ENCODE data around the gene AVL9. TPM values are rescaled to one million over a fixed set of nuclear protein-coding genes. Genes with fewer than 3 reads are reported as not detected.
A peak's percentile ranks its signal among the peaks of the same experiment; 100 is the strongest.

AVL9 gene
- total RNA-seq, 2 experiments from 2014 or later = 56.9 to 59.9 TPM

DNA sequence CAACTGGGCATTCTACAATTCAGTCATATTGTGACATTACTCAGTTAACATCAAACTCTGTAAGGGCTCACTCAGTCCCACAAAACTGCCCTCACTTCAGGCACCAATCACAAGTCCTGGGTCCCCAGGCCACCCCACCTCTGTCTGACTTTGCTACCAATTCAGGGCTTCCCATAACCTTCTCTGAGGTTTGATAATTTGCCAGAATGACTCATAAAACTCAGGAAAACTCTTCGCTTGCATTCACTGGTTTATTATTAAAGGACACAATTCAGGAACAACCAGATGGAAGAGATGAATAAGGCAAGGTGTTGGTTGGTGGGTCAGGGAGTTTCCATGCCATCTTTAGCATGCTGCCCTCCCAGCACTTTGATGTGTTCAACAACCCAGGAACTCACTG, 41.3 kb downstream of the AVL9 start:
- Mint-ChIP-seq H3K27ac (peak overlapping the region; percentile 39), H3K36me3 (peaks cover 30% of the 10 kb centered on the region), H3K4me3 (no peak overlapping the region), H3K4me1 (peaks cover 34% of the 10 kb centered on the region), H3K27me3 (no peaks in the 10 kb centered on the region), H3K9me3 (no peaks in the 10 kb centered on the region)
- no peak for DNase-seq

- Mint-ChIP-seq H3K27ac (no peak overlapping the region), H3K36me3 (peaks cover 21% of the 10 kb centered on the region), H3K4me3 (no peak overlapping the region), H3K27me3 (no peaks in the 10 kb centered on the region), H3K9me3 (no peaks in the 10 kb centered on the region), H3K4me1 (peaks cover 31% of the 10 kb centered on the region)
- no peak for DNase-seq
Observed at GRCh38 chr7:32537760-32538159, 42.5 kb downstream of the AVL9 start.

GRCh38 chr7:32539366-32539765, 44.1 kb downstream of the AVL9 start:
- Mint-ChIP-seq H3K4me1 (peaks cover 32% of the 10 kb centered on the region), H3K4me3 (no peak overlapping the region), H3K27me3 (no peaks in the 10 kb centered on the region), H3K27ac (no peak overlapping the region), H3K9me3 (no peaks in the 10 kb centered on the region), H3K36me3 (peaks cover 22% of the 10 kb centered on the region)
- no peak for DNase-seq

DNA sequence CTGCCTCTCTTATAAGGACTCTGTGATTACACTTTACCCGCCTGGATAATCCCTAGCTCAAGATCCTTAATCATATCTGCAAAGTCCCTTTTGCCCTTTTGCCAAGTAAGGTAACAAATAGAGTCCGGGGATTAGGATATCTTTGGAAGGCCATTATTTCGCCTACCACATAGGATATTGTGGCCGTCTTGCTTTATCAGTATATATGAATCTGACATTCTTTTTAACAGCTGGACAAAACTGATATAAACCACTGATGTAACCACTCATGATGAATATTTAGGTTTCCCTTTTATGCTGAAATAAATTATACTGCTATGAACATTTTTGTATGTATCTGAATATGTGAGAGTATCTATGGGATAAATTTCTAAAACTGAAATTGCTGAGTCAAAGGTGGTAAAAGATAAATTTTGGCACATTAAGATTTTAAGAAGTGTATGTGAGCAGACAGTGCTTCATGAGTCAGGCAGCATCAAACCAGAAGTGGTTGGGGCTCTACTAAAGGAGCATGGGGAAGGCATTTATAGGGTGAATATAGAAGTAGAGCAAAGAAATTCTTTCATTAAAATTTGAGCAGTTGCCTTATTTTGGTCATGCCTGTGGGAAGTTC, 44.7 kb downstream of the AVL9 start:
- H3K27ac Mint-ChIP-seq = peak overlapping the region; percentile 30
- H3K4me1 Mint-ChIP-seq = peaks cover 32% of the 10 kb centered on the region
- peaks cover 18% of the 10 kb centered on the region for H3K36me3 Mint-ChIP-seq
- no peak overlapping the region for H3K4me3 Mint-ChIP-seq
- no peaks in the 10 kb centered on the region for H3K9me3 Mint-ChIP-seq
- no peak for DNase-seq
- no peaks in the 10 kb centered on the region for H3K27me3 Mint-ChIP-seq

DNA sequence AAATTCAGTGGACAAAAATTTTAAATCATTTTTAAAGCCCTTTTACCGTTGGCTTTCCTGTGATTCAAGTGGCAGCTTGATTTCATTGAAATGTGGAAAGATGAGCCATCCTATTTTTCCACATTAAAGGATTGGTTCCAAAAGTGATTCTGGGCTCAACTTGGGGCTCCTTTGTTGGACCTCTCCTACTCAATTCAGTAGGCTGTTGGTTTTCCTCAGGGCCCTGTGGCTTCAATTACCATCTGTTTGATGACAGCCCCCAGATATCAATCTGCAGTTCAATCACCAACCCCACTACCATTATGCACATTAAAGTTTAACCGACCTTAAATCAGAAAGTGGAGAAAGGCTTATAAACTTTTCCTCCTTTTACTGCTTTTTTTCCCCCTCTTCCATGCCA, 47.3 kb downstream of the AVL9 start:
- Mint-ChIP-seq H3K4me3 (no peak overlapping the region), H3K4me1 (peaks cover 15% of the 10 kb centered on the region), H3K27ac (no peak overlapping the region), H3K9me3 (no peaks in the 10 kb centered on the region), H3K36me3 (peaks cover 17% of the 10 kb centered on the region), H3K27me3 (no peaks in the 10 kb centered on the region)
- no peak for DNase-seq

- Mint-ChIP-seq H3K27ac (peak overlapping the region; percentile 12), H3K27me3 (no peaks in the 10 kb centered on the region), H3K4me3 (no peak overlapping the region), H3K36me3 (peaks cover 27% of the 10 kb centered on the region), H3K4me1 (peaks cover 6% of the 10 kb centered on the region), H3K9me3 (no peaks in the 10 kb centered on the region)
- no peak for DNase-seq
Observed at GRCh38 chr7:32559480-32559879, 64.2 kb downstream of the AVL9 start.

DNA sequence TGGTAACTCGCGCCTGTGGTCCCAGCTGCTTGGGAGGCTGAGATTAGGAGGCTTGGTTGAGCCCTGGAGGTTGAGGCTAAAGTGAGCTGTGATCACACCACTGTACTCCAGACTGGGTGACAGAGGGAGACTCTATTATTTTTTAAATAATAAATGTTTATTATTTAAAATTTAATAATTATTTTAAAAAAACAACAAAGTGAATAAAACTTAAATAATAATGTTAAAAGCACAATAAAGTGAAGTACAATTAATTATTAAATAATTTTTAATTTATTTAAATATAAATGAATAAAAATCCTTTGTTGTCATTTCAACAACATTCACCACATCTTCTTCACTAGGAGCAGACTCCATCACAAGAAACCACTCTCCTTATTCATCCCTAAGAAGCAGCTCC, 64.8 kb downstream of the AVL9 start:
- H3K27ac Mint-ChIP-seq = peak overlapping the region; percentile 42
- no peaks in the 10 kb centered on the region for H3K9me3 Mint-ChIP-seq
- no peaks in the 10 kb centered on the region for H3K27me3 Mint-ChIP-seq
- H3K36me3 Mint-ChIP-seq = peaks cover 24% of the 10 kb centered on the region
- no peak for DNase-seq
- peaks cover 6% of the 10 kb centered on the region for H3K4me1 Mint-ChIP-seq
- no peak overlapping the region for H3K4me3 Mint-ChIP-seq

- Mint-ChIP-seq H3K27me3 (no peaks in the 10 kb centered on the region), H3K27ac (peak overlapping the region; percentile 1), H3K9me3 (no peaks in the 10 kb centered on the region), H3K36me3 (peaks cover 24% of the 10 kb centered on the region), H3K4me3 (no peak overlapping the region), H3K4me1 (peaks cover 6% of the 10 kb centered on the region)
- DNase-seq = no peak
Observed at GRCh38 chr7:32561613-32562012, 66.3 kb downstream of the AVL9 start.

DNA sequence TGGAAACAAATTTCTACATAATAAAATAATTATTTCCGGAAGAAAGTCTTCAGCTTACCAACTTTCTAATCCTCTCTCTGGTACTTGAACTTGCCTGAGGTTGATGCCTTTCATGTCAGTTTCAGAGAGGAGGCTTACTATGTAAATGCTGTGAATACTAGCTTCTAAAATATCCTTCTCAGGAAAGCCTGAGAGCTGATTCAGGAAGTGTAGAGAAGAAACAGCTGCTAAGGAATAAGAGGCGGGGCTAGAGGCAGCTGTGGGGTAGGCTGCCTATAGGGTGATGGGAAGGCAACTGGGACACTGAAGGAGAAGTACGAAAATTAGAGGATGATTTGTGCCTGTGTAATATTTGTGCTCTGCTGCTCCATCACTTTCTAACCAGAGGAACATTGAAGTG, 69.3 kb downstream of the AVL9 start:
- no peaks in the 10 kb centered on the region for H3K9me3 Mint-ChIP-seq
- no peak overlapping the region for H3K4me3 Mint-ChIP-seq
- H3K4me1 Mint-ChIP-seq = peaks cover 4% of the 10 kb centered on the region
- peak overlapping the region; percentile 15 for H3K27ac Mint-ChIP-seq
- DNase-seq = no peak
- no peaks in the 10 kb centered on the region for H3K27me3 Mint-ChIP-seq
- peaks cover 14% of the 10 kb centered on the region for H3K36me3 Mint-ChIP-seq

DNA sequence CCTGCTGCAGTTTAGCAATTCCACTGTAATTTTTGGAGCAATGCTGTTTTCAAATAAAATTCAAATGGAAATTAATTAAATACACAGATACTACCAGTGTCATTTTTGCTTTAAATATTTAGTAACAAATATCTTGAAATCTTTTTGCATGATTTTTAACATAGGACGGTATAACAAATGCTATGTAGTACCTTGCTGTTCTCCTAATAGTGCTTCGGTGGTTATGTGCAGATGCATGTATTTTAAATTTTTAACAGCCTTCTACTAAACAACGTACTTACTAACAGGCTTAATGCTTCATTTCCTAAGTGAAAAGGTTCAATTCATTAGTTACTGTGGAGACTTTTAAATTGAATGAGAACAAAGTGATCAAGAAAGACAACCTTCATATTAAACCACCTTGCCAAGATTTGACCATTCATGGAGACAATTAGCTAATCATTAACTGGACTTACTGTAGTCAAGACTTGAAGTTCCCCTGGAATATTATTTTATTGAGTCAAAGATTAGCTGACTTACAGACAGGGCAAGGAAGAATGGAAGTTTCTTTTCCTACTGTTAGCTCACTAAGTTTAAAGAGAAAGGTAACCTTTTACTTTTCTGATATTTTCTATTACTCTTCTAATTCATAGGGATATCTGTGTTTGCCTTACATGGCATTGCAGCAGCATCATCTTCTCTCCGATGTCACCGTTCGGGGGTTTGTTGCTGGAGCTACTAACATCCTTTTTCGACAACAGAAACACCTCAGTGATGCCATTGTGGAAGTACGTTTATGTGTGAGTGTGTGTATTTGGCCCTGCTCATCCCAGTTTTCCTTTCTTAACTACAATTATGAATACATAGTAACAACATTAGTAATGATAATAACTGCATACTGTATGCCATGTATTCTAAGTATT, 74.3 kb downstream of the AVL9 start:
- no peak overlapping the region for H3K4me3 Mint-ChIP-seq
- H3K9me3 Mint-ChIP-seq = no peaks in the 10 kb centered on the region
- H3K27ac Mint-ChIP-seq = no peak overlapping the region
- DNase-seq = no peak
- H3K4me1 Mint-ChIP-seq = no peaks in the 10 kb centered on the region
- H3K27me3 Mint-ChIP-seq = no peaks in the 10 kb centered on the region
- peaks cover under 1% of the 10 kb centered on the region for H3K36me3 Mint-ChIP-seq

- Mint-ChIP-seq H3K36me3 (peaks cover 2% of the 10 kb centered on the region), H3K4me1 (no peaks in the 10 kb centered on the region), H3K4me3 (no peak overlapping the region), H3K9me3 (no peaks in the 10 kb centered on the region), H3K27me3 (no peaks in the 10 kb centered on the region), H3K27ac (no peak overlapping the region)
- no peak for DNase-seq
Observed at GRCh38 chr7:32573110-32573687, 77.9 kb downstream of the AVL9 start.

GRCh38 chr7:32574626-32575025, 79.3 kb downstream of the AVL9 start:
- Mint-ChIP-seq H3K9me3 (no peaks in the 10 kb centered on the region), H3K4me1 (no peaks in the 10 kb centered on the region), H3K4me3 (no peak overlapping the region), H3K27me3 (no peaks in the 10 kb centered on the region), H3K27ac (no peak overlapping the region), H3K36me3 (peaks cover 3% of the 10 kb centered on the region)
- DNase-seq = no peak

DNA sequence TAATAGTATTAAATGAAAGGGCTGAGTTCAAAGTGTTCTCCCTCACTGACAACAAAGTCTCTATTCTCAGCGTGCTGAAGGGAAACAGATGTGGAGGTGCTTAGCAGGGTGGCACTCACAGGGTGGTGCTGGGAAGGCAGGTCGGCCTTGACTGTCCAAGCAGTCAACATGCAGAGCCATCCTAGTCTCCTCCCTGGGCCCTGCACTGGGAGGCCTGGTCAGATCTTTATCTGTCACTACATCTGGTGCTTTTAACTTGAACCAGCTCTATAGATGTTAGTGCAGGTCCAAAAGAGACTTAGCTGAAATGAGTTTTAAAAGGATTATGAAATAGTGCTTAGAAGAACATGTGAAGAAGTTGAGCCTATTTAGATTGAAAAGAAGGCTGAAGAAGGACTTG, 82.1 kb downstream of the AVL9 start:
- H3K4me3 Mint-ChIP-seq = no peak overlapping the region
- no peak overlapping the region for H3K27ac Mint-ChIP-seq
- H3K4me1 Mint-ChIP-seq = no peaks in the 10 kb centered on the region
- peaks cover 5% of the 10 kb centered on the region for H3K36me3 Mint-ChIP-seq
- DNase-seq = no peak
- no peaks in the 10 kb centered on the region for H3K27me3 Mint-ChIP-seq
- no peaks in the 10 kb centered on the region for H3K9me3 Mint-ChIP-seq

GRCh38 chr7:32579776-32580175, 84.5 kb downstream of the AVL9 start:
- Mint-ChIP-seq H3K9me3 (no peaks in the 10 kb centered on the region), H3K36me3 (peaks cover 8% of the 10 kb centered on the region), H3K4me1 (no peaks in the 10 kb centered on the region), H3K4me3 (no peak overlapping the region), H3K27me3 (no peaks in the 10 kb centered on the region), H3K27ac (no peak overlapping the region)
- no peak for DNase-seq

- Mint-ChIP-seq H3K4me1 (no peaks in the 10 kb centered on the region), H3K9me3 (no peaks in the 10 kb centered on the region), H3K4me3 (no peak overlapping the region), H3K27me3 (no peaks in the 10 kb centered on the region), H3K36me3 (peaks cover 8% of the 10 kb centered on the region), H3K27ac (no peak overlapping the region)
- DNase-seq = no peak
Observed at GRCh38 chr7:32580646-32581045, 85.4 kb downstream of the AVL9 start.
